Stimulated activated CD8-positive, alpha-beta memory T cell treated with anti-CD3 and anti-CD28 coated beads, Interleukin-4, amount 100 ng/mL, for 48 hours (primary cell): Measurements from ENCODE around the gene DIO1.

ENCODE experiments used
- DNase-seq: peaks from one replicate; pipeline ENCODE4 v3.0.0-alpha.2; 2020

Gene DIO1

GRCh38 chr1:53895421-53895820 lies 1.4 kb downstream of the DIO1 start:
- no peak for DNase-seq

- DNase-seq, result no peak
Measured at GRCh38 chr1:53896635-53897229, 2.7 kb downstream of the DIO1 start.

DNA sequence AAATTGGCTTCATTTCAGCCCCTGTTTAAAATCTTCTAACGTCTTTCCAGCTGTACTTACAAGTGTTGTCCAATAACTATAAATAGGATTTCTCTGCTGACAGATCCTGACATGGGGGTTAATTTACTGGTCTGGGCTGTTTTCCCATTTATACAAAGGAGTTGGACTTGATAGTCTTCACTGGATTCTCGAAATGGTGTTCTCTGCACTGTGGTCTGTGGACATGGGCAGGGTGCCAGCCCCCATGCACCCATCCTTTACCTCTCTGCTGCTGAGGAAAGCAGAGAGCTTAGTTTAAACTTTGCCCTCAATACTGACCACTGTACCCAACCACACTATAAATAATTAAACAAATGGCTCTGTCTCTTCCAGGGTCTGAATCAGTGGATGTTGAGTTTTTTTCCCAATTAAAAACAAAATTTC lies 5.2 kb downstream of the DIO1 start:
- DNase-seq, result no peak

GRCh38 chr1:53899708-53900107 lies 5.7 kb downstream of the DIO1 start:
- no peak for DNase-seq

GRCh38 chr1:53902235-53903138 lies 8.5 kb downstream of the DIO1 start:
- no peak for DNase-seq

DNA sequence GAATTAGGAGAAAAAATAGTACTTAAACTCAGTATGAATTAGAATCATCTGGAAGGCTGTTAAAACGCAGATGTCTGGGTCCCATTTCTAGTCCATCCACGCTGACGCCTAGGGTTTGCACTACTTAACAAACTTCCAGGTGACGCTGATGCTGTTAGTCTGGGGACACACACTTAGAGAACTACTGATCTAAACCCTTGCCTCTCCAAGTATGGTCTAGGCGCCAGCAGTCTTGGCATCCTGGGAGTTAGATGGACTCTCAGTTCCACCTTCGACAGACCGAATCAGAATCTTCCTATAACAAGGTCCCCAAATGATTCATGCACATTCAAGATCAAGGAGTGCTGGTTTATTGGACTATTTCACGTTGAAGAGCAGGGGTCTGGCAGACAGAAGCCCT lies 11.5 kb downstream of the DIO1 start:
- DNase-seq, result no peak

DNA sequence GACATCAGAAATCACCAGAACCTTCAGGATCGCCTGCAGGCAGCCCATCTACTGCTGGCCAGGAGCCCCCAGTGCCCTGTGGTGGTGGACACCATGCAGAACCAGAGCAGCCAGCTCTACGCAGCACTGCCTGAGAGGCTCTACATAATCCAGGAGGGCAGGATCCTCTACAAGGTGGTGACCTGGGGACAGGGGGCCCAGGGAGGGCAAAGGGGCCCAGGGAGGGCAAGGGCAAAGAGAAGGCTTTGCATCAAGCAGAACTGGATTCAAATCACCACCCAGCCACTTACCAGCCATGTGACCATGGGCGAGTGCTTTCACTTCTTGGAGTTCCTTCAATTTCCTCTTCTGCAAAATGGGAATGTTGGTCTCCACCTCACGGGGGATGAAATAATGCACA lies 12.1 kb downstream of the DIO1 start:
- DNase-seq, result no peak

GRCh38 chr1:53909946-53910345 lies 16.0 kb downstream of the DIO1 start:
- no peak for DNase-seq

GRCh38 chr1:53911442-53911841 lies 17.5 kb downstream of the DIO1 start:
- DNase-seq, result no peak

DNA sequence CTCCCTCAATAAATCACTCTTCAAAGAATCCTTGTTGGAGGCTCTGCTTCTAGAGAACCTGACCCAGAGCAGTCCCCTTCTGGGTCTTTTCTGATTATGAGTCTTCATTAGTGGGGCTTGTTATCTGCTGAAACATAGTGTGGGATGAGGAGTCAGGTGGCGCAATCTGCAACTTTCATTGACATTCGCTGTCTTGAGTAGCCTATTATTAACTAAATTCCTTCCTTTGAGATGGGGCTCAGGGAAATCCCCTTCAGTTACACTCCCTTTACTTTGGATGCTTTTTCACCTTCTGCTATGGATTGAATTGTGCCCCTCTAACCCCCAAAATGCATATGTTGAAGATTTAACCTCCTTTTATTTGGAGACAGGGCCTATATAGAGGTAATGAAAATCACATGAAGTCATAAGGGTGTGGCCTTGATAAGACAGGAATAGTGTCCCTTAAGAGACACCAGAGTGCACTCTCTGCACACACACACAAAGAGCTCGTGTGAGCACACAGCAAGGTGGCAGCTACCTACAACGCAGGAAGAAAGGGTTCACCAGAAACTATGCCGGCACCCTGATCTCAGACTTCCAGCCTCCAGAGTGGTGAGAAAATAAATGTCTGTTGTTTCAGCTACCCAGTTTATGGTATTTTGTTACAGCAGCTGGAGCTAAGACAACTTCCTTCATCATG lies 19.5 kb downstream of the DIO1 start:
- no peak for DNase-seq

DNA sequence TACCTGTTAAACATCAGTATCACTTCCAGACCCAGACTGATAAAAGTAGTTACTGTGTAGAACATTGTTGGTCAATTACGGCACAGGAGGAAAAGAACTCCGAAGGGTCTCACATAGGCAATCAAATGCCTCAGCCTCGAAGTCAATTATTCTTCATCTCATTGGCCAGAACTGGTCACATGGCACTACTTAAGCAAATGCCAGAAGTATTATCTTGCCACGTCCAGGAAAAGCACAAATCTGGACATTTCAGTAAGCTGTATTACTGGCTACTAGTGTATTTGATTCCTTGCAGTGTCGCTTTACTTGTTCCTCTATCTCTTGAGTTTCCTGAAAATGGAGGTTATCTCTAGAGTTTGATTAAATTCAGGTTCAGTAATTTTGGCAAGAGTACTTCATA lies 24.4 kb downstream of the DIO1 start:
- no peak for DNase-seq

DNA sequence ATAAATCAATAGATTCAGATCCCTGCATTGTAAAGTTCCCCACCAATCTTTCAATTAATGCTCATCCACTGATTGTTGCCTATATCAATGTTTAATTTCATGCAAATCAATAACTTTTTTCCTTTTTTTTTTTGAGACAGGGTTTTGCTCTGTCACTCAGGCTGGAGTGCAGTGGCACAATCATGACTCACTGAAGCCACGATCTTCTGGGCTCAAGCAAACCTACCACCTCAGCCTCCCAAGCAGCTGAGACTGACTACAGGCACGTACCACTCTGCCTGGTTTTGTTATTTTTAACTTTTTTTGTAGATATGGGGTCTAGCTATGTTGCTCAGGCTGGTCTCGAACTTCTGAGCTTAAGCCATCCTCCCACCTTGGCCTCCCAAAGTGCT lies 25.7 kb downstream of the DIO1 start:
- peak; percentile 41 for DNase-seq

GRCh38 chr1:53927376-53927881 lies 33.4 kb downstream of the DIO1 start:
- DNase-seq, result no peak

DNA sequence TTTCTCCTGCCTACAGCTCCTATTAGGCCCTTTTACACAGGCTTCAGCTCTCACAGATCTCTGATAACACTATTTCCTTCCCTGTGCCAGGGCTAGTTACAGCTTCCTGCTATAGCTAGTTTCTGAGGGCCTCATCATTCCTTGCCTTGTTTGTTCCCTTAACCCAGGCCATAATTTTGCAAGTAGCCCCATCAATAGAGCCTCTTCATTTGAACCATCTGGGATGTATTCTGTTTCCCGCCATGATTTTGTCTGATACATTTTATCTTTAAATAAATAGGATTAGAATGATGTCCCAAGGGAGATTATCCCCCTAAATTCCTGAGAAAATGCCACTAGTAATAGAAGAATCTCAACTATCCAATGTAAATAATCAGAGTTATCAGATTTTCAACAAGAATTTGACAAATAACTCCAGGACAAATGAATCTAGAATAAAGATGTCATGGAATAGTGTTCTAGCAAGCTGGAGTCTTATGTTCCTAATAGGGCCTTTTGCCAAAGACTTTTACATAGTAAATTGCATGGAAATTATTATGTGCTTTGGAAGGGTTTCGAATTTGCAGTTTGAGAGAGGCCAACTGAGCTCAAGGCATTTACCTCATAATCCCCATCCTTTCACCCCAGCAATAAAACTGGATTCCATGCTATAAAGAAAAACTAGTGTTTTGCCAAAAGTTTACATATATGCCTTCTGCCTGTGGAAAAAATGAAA lies 35.4 kb downstream of the DIO1 start:
- no peak for DNase-seq

DNA sequence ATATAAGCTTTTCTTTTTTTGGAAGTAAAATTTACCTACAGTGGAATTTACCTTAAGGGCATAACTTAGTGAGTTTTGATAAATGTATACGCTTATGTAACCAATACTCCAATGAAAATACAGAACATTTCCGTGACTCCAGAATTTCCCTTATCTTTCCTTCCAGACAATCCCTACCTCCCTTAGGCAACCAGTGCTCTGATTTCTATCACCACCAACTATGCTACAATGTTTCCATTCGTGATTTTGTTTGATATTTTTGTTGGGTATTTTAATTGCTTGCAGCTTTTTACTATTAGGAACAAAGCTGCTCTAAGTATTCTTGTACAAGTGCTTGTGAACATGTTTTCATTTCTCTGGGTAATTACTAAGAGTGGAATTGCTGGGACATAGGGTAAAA lies 36.9 kb downstream of the DIO1 start:
- DNase-seq, result no peak

GRCh38 chr1:53931523-53931922 lies 37.5 kb downstream of the DIO1 start:
- no peak for DNase-seq

DNA sequence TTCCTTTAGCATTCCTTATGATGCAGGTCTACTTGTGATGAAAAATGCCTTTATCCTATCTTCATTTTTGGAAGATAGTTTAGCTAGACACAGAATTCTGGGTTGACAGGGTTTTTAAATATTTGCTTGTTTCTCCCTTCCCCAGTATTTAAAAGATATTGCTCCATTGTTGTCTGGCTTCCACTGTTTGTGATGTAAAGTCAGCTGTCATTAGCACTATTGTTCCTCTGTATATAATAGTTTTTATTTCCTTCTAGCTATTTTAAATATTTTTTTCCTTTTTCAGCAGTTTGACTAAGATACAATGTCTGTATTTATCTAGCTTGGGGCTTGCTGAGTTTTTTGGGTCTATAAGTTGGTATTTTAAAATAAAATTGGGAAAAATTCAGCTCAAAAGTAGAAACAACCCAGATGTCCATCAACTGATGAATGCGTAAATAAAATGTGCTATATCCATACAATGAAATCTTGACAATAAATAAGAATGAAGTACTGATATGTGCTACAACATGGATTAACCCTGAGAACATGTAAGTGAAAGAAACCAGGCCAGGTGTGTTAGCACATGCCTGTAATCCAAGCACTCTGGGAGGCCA lies 40.3 kb downstream of the DIO1 start:
- no peak for DNase-seq

DNA sequence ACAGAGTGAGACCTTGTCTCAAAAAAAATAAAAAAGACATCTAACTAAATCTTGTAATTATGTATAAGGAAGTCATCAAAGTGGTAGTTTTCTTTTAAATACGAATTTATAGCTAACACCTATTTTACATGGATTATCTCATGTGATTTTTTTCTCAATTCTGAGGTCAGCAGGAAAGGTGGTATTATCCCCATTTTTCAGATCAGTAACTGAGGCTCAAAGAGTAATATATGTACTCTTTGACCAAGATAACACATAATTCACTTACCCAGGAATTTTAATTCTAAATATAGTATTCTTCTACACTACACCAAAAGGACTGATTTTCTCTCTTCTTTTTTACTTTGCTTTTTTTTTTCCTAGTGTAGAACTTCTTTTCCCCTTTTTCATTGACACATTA lies 42.4 kb downstream of the DIO1 start:
- DNase-seq, result no peak

- no peak for DNase-seq
Measured at GRCh38 chr1:53938136-53938830, 44.3 kb downstream of the DIO1 start.

- DNase-seq, result no peak
Measured at GRCh38 chr1:53942127-53942957, 48.4 kb downstream of the DIO1 start.

DNA sequence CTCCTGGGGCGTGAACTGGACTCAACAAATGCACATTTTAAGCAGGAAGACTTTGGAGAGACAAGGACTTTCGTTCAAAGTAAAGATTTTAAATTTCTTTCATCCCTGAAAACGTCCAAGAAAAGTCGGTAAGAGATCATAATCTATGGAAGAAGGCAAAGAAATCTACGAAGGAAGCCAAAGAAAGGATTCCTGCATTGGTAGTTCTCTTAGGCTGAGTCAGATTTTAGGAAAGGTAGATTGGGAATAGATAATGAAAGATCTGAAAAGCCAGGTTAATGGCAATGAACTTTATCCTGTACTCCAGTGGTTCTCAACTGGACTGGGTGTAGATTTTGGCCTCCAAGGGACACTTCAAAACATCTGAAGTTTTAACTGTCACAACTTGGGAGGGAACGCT lies 49.1 kb downstream of the DIO1 start:
- no peak for DNase-seq
